GM10847 (cell line): ENCODE data around the gene UNC13D.

Experiments
- POLR2A ChIP-seq: IDR thresholded peaks from 2 replicates; pipeline ENCODE4 v1.6.1; 2011; ENCODE audit not compliant: insufficient read length; ENCODE audit errors: extremely low read depth

UNC13D gene

DNA sequence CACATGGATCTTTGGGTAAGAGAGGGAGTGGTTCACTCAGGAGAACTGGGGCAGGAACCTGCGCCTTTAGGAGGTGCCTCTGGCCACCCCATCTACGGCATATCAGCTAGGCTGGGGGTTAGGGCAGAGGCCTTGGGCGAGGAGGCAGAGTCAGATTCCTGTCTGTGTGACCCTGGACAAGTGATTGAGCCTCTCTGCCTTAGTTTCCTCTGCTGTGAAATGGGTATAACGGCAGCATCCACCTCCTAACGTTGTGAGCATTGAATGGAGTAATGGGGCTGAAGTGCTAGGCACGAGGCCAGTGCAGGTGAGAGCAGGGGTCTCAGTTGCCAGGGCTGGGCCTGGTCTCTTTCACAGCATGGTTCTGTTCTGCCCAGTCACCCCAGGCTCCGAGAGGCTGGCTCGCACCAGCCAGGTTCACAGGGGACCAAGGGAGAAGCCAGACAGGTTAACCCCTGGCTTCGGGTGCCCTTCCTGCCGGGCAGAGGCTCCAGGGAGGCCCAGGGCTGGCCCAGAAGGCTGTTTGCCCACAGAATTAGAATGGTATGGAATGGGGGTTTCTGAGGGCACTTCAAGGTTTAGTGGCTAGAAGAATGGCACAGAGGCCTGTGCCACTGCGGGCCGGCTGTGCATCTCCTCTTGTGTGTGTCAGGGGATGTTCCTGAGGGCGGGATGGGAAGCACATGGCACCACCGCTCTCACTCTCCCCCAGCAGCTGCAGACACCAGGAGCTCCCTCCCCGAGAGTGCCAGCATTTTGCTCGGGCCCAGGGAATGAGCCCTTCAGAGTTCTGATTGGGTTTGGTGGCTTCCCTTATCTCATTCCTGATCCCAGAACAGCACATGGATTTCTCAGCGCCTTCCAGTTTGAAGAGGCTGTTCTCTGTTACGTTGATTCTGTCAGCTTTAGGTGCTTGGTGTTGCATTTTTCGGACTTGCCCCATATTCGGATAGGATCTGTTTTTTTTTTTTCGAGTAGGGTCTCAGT, 23.8 kb downstream of the UNC13D start:
- no peak for TF ChIP-seq POLR2A

GRCh38 chr17:75819678-75820077, 24.5 kb downstream of the UNC13D start:
- no peak for TF ChIP-seq POLR2A

DNA sequence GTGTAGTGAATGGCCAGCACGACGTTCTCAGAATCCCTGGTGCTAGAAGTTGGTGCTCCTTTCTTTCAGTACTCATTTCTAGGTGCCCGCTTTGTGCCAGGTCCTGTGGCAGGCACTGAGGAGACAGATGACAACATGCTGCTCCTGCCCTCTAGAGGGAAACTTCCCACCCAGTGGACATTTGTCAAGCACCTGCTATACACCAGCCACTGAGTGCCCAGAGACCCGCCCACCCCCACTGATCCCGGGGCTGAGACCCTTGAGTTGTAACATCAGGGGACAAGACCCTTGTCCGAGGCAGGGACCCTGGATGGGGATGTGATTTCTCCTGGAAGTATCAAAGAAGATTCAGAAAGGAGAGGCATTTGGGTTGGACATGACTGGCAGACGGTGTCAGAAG, 25.1 kb downstream of the UNC13D start:
- TF ChIP-seq POLR2A: no peak

DNA sequence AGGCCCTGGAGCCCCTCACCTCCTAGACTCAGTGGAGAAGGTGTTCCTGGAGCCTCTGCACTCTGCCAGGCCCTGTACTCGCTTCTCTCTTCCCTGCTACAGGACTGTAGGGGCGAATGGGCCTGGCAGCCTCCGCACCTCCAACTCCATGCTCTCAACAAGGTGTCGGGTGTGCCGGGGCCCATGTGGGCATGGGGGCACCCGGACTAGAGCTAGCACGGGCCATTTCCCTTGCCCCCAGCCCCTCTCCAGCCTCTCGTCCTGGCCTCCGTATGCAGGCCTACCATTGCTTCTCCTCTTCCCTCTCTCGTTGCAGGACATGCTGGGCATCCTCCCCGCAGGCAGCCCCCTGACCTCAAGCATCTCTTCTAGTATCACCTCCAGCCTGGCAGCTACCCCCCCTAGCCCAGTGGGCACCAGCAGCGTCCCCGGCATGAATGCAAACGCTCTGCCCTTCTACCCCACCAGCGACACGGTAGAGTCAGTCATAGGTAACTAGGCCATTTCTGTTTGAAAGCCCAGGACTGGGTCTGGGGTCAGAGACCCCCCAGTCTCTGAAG, 25.8 kb downstream of the UNC13D start:
- TF ChIP-seq POLR2A: no peak

- TF ChIP-seq POLR2A: no peak
Measured at GRCh38 chr17:75817571-75817970, 26.6 kb downstream of the UNC13D start.

DNA sequence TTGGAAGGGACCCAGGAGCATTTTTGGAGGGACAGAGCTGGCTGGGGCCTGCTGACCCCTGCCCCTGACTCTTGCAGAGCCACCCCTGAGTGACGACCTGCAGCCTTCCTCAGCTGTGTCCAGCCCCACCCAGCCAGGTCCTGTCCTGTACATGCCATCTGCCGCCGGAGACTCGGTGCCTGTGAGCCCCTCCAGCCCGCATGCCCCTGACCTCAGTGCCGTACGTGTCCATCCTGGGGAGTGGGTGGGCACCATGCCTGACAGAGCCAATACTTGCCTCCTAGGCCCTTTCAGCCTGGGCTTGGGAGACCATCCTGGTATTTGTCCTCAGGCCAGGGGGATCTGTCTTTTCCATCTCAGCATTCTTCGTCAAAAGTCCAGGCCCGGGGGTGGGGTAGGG, 27.5 kb downstream of the UNC13D start:
- TF ChIP-seq POLR2A: no peak

DNA sequence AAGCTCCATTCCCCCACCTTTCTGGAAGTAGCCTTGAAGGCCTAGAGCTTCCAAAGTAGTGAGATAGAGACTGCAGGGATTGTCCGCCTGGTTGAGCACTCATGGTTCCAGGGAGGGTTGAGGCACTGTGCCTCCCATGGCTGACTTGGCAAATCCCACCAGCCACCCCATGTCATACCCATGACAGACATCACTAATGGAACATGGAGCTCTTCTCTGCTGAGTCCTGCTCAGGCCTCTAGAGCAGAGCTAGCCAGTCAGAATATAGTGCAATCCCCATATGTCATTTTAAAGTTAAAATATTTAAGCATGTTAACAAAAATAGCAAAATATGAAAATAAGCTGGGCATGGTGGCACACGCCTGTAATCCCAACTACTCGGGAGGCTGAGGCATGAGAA, 28.8 kb downstream of the UNC13D start:
- TF ChIP-seq POLR2A: no peak

DNA sequence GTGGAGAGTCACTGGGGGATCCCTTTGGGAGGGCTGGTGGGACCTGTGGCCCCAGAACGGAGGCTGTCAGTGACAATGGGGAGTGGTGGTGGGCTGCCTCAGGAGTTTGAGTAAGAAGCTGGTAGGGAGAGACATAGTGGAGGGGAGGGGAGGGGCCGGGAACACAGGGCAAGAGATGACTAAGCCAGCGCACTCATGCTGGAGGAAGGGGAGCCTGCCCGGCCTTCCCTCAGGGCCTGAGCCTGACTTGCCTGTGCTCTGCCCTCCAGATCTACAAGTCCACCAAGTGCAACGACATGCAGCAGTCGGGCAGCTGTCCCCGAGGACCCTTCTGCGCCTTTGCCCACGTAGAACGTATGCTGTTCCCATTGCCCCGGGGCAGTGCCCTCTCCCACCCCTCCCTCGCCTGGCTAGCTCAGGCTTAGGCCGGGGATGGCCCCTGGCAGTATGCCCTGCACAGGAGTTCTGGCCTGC, 29.3 kb downstream of the UNC13D start:
- no peak for TF ChIP-seq POLR2A

GRCh38 chr17:75814021-75814395, 30.2 kb downstream of the UNC13D start:
- no peak for TF ChIP-seq POLR2A

DNA sequence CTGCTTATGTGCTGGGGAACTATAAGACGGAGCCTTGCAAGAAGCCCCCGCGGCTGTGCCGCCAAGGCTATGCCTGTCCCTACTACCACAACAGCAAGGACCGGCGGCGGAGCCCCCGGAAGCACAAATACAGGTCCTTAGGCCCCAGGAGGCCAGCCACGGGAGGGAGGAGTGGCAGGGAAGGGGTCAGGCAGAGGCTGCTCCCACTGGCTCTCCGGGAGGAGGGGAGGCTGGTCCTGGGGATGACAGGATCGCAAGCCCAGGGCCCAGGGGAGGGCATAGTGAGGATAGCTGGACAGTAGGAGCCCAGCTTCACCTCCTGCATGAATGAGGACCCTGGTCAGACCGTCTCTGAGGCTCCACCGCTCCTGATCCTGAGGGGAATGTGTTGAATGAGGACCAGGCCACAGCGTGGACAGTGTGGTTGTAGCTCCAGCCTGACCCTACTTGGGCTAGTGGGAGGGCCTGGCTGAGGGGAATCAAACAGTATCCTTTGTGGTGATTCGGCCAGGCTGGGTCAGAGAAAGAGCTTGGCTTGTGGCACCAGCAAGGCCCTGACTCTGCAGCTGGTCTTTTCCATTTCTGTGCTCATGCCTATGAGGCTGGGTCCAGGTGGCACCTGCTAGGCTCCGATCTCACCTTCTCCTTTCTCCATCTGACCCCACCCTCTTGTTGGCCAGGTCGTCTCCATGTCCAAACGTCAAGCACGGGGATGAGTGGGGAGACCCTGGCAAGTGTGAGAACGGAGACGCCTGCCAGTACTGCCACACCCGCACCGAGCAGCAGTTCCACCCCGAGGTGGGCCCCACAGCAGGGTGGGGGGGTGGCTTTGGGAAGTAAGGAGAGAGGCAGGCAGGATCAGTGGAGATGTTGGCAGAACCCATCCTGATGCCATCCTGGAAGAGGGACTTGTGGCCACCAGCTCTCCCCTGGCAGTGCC, 30.9 kb downstream of the UNC13D start:
- TF ChIP-seq POLR2A: no peak

DNA sequence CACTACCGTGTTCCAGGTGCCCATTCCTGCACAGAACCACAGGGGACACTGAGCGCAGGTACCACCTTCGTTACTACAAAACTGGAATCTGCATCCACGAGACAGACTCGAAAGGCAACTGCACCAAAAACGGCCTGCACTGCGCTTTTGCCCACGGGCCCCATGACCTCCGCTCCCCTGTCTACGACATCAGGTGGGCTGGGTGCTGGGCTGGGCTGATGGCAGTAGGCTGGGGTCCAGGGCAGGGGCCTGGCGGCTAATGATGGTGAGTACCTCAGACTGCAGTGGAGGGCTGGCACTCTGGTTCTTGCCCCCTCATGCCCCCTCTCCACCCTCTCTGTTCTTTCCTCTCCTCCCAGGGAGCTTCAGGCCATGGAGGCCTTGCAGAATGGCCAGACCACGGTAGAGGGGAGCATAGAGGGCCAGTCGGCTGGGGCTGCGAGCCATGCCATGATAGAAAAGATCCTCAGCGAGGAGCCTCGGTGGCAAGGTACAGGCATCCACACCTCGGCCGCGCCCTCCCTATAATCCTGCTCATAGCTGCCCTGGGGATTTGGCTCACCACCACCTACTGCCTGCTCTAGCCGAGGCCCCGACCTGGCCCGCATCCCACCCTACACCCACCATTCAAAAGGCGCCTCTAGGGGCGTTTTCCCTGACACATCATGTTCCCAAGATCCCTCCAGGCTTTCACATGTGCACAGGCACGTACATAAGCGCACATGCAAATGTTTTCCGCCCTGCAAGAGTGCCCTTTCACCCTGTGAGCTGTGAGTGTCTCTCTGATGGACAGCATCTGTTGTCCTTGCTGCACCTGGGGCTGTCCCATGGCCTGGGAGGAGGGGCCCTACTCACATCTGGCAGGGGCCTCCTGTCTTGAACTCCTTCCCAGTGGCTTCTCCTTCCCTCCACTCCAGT, 31.8 kb downstream of the UNC13D start:
- TF ChIP-seq POLR2A: no peak

DNA sequence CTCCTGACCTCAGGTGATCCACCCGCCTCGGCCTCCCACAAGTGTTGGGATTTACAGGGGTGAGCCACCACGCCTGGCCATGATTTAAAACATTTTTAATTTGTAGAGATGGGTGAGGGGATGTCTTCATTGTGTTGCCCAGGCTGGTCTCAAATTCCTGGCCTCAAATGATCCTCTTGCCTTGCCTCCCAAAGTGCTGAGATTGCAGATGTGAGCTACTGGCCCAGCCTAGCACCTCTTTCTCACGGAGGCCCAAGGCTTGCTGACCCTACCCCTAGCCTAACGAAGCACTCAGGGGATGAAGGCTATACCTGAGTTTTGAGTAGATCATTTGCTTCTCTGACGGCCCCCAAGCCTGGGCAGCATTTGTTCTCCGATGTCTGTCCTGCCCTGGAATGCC, 33.0 kb downstream of the UNC13D start:
- TF ChIP-seq POLR2A: no peak

DNA sequence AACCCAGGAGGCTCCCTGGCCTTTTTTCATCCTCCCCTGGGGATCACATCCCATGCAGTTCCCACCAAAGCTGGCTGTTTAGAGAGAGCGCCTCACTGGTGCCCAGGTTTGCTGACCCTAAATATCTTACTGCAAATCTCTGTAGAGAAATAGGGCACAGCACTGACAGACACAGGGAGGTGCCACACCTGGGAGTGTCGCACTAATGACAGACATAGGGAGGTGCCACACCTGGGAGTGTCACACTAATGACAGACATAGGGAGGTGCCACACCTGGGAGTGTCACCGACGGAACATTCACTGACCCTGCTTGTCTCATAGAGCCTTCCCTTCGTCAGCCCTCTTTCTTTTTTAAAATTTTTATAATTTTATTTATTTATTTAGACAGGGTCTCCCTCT, 34.0 kb downstream of the UNC13D start:
- no peak for TF ChIP-seq POLR2A

DNA sequence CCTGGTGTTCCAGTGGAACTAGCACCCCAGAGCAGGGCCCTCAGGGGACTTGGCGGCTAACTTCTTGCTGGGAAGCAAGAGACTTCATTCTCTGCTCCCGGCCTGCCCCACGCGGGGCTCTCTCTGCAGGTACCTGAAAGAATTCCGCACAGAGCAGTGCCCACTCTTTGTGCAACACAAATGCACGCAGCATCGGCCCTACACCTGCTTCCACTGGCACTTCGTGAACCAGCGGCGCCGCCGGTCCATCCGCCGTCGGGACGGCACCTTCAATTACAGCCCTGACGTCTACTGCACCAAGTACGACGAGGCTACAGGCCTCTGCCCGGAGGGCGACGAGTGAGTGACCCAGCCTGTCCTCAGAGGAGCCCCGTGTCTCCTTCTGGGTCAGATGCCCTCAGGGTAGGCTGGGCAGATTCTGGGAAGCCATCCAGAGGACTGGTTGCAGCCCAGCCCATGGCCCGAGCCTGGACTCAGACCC, 34.5 kb downstream of the UNC13D start:
- no peak for TF ChIP-seq POLR2A

GRCh38 chr17:75808905-75809621, 35.1 kb downstream of the UNC13D start:
- TF ChIP-seq POLR2A: no peak
